Thoracic aorta (tissue), 2 donors: Measurements from ENCODE around the gene PKD2L2. TPM values are rescaled to one million over a fixed set of nuclear protein-coding genes. Genes with fewer than 3 reads are reported as not detected.

Experiments
- ATAC-seq: fragments of 150-250 bp; one replicate; pipeline ENCODE4 v1.8.0; 2017; ENCODE audit warnings: low read depth; ENCODE audit not compliant: insufficient number of reproducible peaks, low FRiP score
- DNase-seq: peaks from one replicate; pipeline ENCODE4 v3.0.0-alpha.2; 2020; ENCODE audit warnings: low spot score
- H3K27ac ChIP-seq, 2 donors: fragments of 200-600 bp; sonication (generic); 1 replicate in 1 of 2; 2 replicates in 1 of 2; pipeline ENCODE4 v1.5.1; 2016; ENCODE audit warnings: mild to moderate bottlenecking in 2 of 2, moderate library complexity in 2 of 2
- H3K27me3 ChIP-seq: fragments of 200-600 bp; sonication (generic); replicated peaks from 2 replicates; pipeline ENCODE4 v1.6.0; 2016; ENCODE audit warnings: mild to moderate bottlenecking; ENCODE audit not compliant: insufficient read depth
- H3K36me3 ChIP-seq: fragments of 200-600 bp; sonication (generic); one replicate; pipeline ENCODE4 v1.5.1; 2016
- H3K4me1 ChIP-seq, 2 donors: fragments of 200-600 bp; sonication (generic); 1 replicate in 1 of 2; 2 replicates in 1 of 2; pipeline versions ENCODE4 v1.5.1 to v1.6.0; 2016; ENCODE audit warnings: low read depth in 2 of 2, mild to moderate bottlenecking in 1 of 2; ENCODE audit not compliant: control insufficient read depth in 1 of 2
- H3K4me3 ChIP-seq: fragments of 200-600 bp; sonication (generic); 2 replicates; pipeline ENCODE4 v1.5.1; 2016; ENCODE audit warnings: mild to moderate bottlenecking
- H3K9me3 ChIP-seq: fragments of 200-600 bp; sonication (generic); 2 replicates; pipeline ENCODE4 v1.5.1; 2016
- CTCF ChIP-seq: fragments of 200-600 bp; sonication (generic); IDR thresholded peaks from one replicate; pipeline ENCODE4 v1.5.1; 2019; ENCODE audit warnings: antibody characterized with exemption
- total RNA-seq, 2 donors: library from RNA; depleted of rRNA; stranded (reverse); fragments of >200 nt; gene quantifications; one replicate each; pipeline versions ENCODE4 v1.1.0 to v1.2.3, GENCODE V29; 2016

Gene PKD2L2
- total RNA-seq, 2 donors from 2014 or later = not detected

DNA sequence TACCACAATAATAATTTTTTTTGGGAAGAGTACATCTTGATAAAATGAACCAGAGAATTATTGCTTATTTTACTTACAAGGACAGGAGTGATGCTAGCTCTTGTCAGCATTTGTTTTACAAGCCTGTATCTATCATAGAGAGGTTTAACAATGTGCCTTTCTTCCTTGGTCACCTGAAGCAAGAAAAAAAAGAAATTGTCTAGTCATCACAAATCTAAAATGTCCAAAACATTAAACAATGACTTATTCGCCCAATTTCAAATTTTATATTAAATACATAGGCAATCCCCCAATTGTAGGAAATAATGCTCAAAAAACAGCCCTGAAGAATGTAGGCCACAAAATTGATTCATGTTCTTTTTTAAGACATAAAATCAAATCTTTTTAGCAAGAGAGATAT lies 56.6 kb downstream of the PKD2L2 start:
- H3K9me3 ChIP-seq = no peaks in the 10 kb centered on the region
- no peak for TF ChIP-seq CTCF
- H3K4me3 ChIP-seq = no peak overlapping the region
- DNase-seq = no peak
- no peak for ATAC-seq
- H3K27ac ChIP-seq = no peak overlapping the region
- H3K4me1 ChIP-seq = peaks cover 0 to 13% of the 10 kb centered on the region in 2 donors
- H3K27me3 ChIP-seq = no peaks in the 10 kb centered on the region
- peaks cover 62% of the 10 kb centered on the region for H3K36me3 ChIP-seq

- peak; percentile 12 for ATAC-seq
- Histone ChIP-seq H3K4me1 (peaks cover 5 to 29% of the 10 kb centered on the region in 2 donors), H3K27me3 (no peaks in the 10 kb centered on the region), H3K4me3 (peak overlapping the region; percentile 26), H3K36me3 (peaks cover 20% of the 10 kb centered on the region), H3K27ac (peak overlapping the region; percentile 77 to 79), H3K9me3 (no peaks in the 10 kb centered on the region)
- DNase-seq = peak; percentile 7
- no peak for TF ChIP-seq CTCF
Measured at GRCh38 chr5:137954131-137954879, 65.0 kb downstream of the PKD2L2 start.

GRCh38 chr5:137957948-137958347 lies 68.7 kb downstream of the PKD2L2 start:
- no peak overlapping the region for H3K27ac ChIP-seq
- TF ChIP-seq CTCF = no peak
- no peak overlapping the region for H3K4me3 ChIP-seq
- no peaks in the 10 kb centered on the region for H3K27me3 ChIP-seq
- no peak for ATAC-seq
- peaks cover 5 to 27% of the 10 kb centered on the region in 2 donors for H3K4me1 ChIP-seq
- DNase-seq = no peak
- H3K36me3 ChIP-seq = peaks cover 6% of the 10 kb centered on the region
- H3K9me3 ChIP-seq = no peaks in the 10 kb centered on the region

GRCh38 chr5:137959488-137959887 lies 70.2 kb downstream of the PKD2L2 start:
- peaks cover 9% of the 10 kb centered on the region for H3K36me3 ChIP-seq
- DNase-seq = no peak
- no peak overlapping the region for H3K4me3 ChIP-seq
- no peak for ATAC-seq
- peaks cover 3 to 20% of the 10 kb centered on the region in 2 donors for H3K4me1 ChIP-seq
- no peak overlapping the region for H3K27ac ChIP-seq
- H3K27me3 ChIP-seq = no peaks in the 10 kb centered on the region
- H3K9me3 ChIP-seq = no peaks in the 10 kb centered on the region
- no peak for TF ChIP-seq CTCF

GRCh38 chr5:137960141-137960540 lies 70.9 kb downstream of the PKD2L2 start:
- H3K4me1 ChIP-seq = peaks cover 0 to 14% of the 10 kb centered on the region in 2 donors
- H3K36me3 ChIP-seq = peaks cover 9% of the 10 kb centered on the region
- no peak overlapping the region for H3K4me3 ChIP-seq
- no peak overlapping the region for H3K27ac ChIP-seq
- no peak for DNase-seq
- ATAC-seq = no peak
- no peaks in the 10 kb centered on the region for H3K9me3 ChIP-seq
- no peaks in the 10 kb centered on the region for H3K27me3 ChIP-seq
- TF ChIP-seq CTCF = no peak
